ENCODE data around the gene B3GALT6.

DNA sequence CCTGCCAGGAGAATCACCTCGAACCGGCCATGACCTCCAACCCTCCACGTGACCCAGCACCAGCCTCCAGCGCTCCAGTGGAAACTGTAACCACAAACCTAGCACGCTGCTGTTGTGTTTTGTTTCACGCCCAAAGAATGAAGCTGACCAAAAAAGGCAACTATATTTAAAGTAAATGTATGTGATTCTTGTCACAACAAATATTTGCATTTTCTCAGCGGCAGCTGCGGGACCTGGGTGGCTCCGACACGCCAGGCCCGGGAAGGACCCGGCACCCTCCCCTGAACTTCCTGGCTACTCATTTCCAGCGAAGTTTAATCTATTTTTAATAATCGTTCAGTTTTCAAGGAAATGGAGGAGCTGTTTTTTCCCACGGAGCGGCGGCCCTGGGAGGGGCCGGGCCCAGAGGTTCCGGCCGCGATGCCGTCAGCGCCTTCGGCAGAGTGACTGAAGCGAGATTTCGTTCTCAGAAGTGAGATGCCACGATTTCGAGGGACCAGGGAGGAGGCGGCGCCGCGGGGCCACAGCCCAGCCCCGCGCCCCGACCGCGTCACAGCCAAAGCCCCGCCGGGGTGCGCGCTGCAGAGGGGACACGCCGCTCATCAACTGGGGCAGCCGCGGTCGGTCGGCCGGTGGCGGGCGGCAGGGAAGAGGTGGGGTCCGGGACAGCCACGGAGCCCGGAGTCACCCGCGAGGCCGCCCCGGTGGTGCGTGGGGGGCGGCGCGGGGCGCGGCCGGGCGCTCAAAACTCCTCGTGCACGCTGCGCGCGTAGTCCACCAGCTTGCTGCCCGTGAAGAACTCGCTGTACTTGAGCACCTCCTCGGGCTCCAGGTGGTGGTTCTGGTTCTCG lies 15.0 kb upstream of the B3GALT6 start:
- TF ChIP-seq EZH2 (IDR thresholded peaks at IDR 0.05; ENCODE audit: insufficient read depth, poor library complexity, severe bottlenecking) (no peak), EZH2phosphoT487 (IDR thresholded peaks at IDR 0.05; ENCODE audit: insufficient read depth, low read depth) (no peak)
